SK-N-SH (cell line): Measurements from ENCODE around the gene CYLC2. TPM values are rescaled to one million over a fixed set of nuclear protein-coding genes. Genes with fewer than 3 reads are reported as not detected.

Experiments
- CTCF ChIA-PET: fragments of 300-600, 350-600 bp; formaldehyde crosslinking; extraction: SDS; loops from one replicate; lab custom pipeline; 2021; lab: Yijun Ruan, JAX
- POLR2A ChIA-PET: fragments of 350-600 bp; sonication (Branson Sonifier 250); formaldehyde crosslinking; extraction: SDS; loops from one replicate; lab custom pipeline; 2020; ENCODE audit warnings: antibody characterized with exemption, inconsistent platforms; lab: Yijun Ruan, JAX
- DNase-seq: peaks from one replicate; pipeline ENCODE4 v3.0.0; 2012
- H2AFZ ChIP-seq: fragments of 200-600 bp; sonication (generic); 2 replicates; pipeline ENCODE4 v1.8.1; 2016; ENCODE audit warnings: antibody characterized with exemption, mild to moderate bottlenecking, low read depth
- H3F3A ChIP-seq: fragments of 200-600 bp; sonication (generic); replicated peaks from 2 replicates; pipeline ENCODE3; 2016; ENCODE audit warnings: antibody characterized with exemption, mild to moderate bottlenecking; ENCODE audit not compliant: insufficient read depth
- H3K27ac ChIP-seq, 2 experiments: fragments of 200-500 bp in 1 of 2; fragments of 200-600 bp in 1 of 2; sonication (Bioruptor generic) in 1 of 2; sonication (generic), shearing (Covaris generic) in 1 of 2; 2 replicates each; pipeline versions ENCODE4 v1.5.1 to v1.6.1; 2014 to 2016; ENCODE audit warnings: low read depth in 2 of 2, inconsistent platforms in 1 of 2, low read length in 1 of 2, mild to moderate bottlenecking in 1 of 2, mixed read lengths in 1 of 2
- H3K27me3 ChIP-seq: fragments of 200-600 bp; sonication (generic), shearing (Covaris generic); 2 replicates; pipeline ENCODE4 v1.6.1; 2016; ENCODE audit warnings: mixed run types; ENCODE audit not compliant: insufficient read depth
- H3K36me3 ChIP-seq, 2 experiments: fragments of 200-500 bp in 1 of 2; fragments of 200-600 bp in 1 of 2; sonication (Bioruptor generic) in 1 of 2; sonication (generic) in 1 of 2; replicated peaks in 1 of 2; 2 replicates each; pipeline versions ENCODE3 to v1.5.1; 2014 to 2016; ENCODE audit warnings: low read length in 1 of 2, mild to moderate bottlenecking in 1 of 2; ENCODE audit not compliant: insufficient read depth in 2 of 2, control insufficient read depth in 1 of 2
- H3K4me1 ChIP-seq, 2 experiments: fragments of 200-500 bp in 1 of 2; fragments of 200-600 bp in 1 of 2; sonication (Bioruptor generic) in 1 of 2; sonication (generic), shearing (Covaris generic) in 1 of 2; 2 replicates each; pipeline versions ENCODE4 v1.5.1 to v1.6.1; 2014 to 2016; ENCODE audit warnings: low read depth in 1 of 2, low read length in 1 of 2, mixed run types in 1 of 2; ENCODE audit not compliant: insufficient read depth in 2 of 2, control insufficient read depth in 1 of 2
- H3K4me2 ChIP-seq: fragments of 200-600 bp; sonication (generic), shearing (Covaris generic); 2 replicates; pipeline ENCODE4 v1.6.1; 2017; ENCODE audit warnings: mixed run types
- H3K4me3 ChIP-seq, 2 experiments: fragments of 200-500 bp in 1 of 2; fragments of 200-600 bp in 1 of 2; sonication (Bioruptor generic) in 1 of 2; sonication (generic), shearing (Covaris generic) in 1 of 2; 2 replicates each; pipeline versions ENCODE4 v1.5.1 to v1.8.1; 2014 to 2016; ENCODE audit warnings: low read depth in 2 of 2, inconsistent platforms in 1 of 2, low read length in 1 of 2, mild to moderate bottlenecking in 1 of 2, mixed read lengths in 1 of 2, moderate library complexity in 1 of 2
- H3K79me2 ChIP-seq: fragments of 200-600 bp; sonication (generic); 2 replicates; pipeline ENCODE4 v1.8.1; 2017; ENCODE audit warnings: mild to moderate bottlenecking; ENCODE audit not compliant: insufficient read depth
- H3K9ac ChIP-seq: fragments of 200-600 bp; sonication (generic); 2 replicates; pipeline ENCODE4 v1.6.1; 2017; ENCODE audit warnings: mixed run types
- H3K9me2 ChIP-seq: fragments of 200-600 bp; sonication (generic); 2 replicates; pipeline ENCODE4 v1.6.1; 2017; ENCODE audit warnings: mixed run types
- H3K9me3 ChIP-seq: fragments of 200-600 bp; sonication (generic); 2 replicates; pipeline ENCODE4 v1.6.1; 2017; ENCODE audit warnings: mixed run types, mild to moderate bottlenecking, moderate library complexity
- H4K20me1 ChIP-seq: fragments of 200-600 bp; sonication (generic); 2 replicates; pipeline ENCODE4 v1.6.1; 2017; ENCODE audit warnings: mild to moderate bottlenecking, mixed run types; ENCODE audit not compliant: insufficient read depth
- CHD2 ChIP-seq: fragments of 150-350 bp; IDR thresholded peaks from 2 replicates; pipeline ENCODE4 v1.6.1; 2018; ENCODE audit warnings: low read length; ENCODE audit not compliant: partially characterized antibody
- ELF1 ChIP-seq: IDR thresholded peaks from 2 replicates; pipeline ENCODE4 v1.4.0; 2012
- EP300 ChIP-seq, 2 experiments: IDR thresholded peaks; 2 replicates each; pipeline versions ENCODE4 v1.4.0 to v1.6.1; 2012; ENCODE audit warnings: borderline replicate concordance in 1 of 2, low read depth in 1 of 2, low read length in 1 of 2
- EZH2phosphoT487 ChIP-seq: fragments of 200-600 bp; sonication (generic); IDR thresholded peaks from 2 replicates; pipeline ENCODE4 v1.6.1; 2017; ENCODE audit warnings: low read depth, mixed run types, mild to moderate bottlenecking, antibody characterized with exemption, moderate library complexity, borderline replicate concordance
- FOSL2 ChIP-seq: IDR thresholded peaks from 2 replicates; pipeline ENCODE4 v1.4.0; 2012; ENCODE audit warnings: low read depth, mild to moderate bottlenecking, moderate library complexity, borderline replicate concordance
- FOXJ3 ChIP-seq: sonication (generic); formaldehyde crosslinking; IDR thresholded peaks from 2 replicates; pipeline ENCODE4 v1.5.1; 2020; ENCODE audit warnings: mild to moderate bottlenecking, missing genetic modification reagents
- GABPA ChIP-seq: IDR thresholded peaks from 2 replicates; pipeline ENCODE4 v1.4.0; 2012; ENCODE audit warnings: low read depth, mild to moderate bottlenecking
- GATA2 ChIP-seq: sonication (generic); formaldehyde crosslinking; IDR thresholded peaks from 2 replicates; pipeline ENCODE4 v1.5.0; 2020; ENCODE audit warnings: mild to moderate bottlenecking, missing genetic modification reagents
- IRF3 ChIP-seq: fragments of 150-350 bp; IDR thresholded peaks from 2 replicates; pipeline ENCODE4 v1.6.1; 2016; ENCODE audit warnings: mild to moderate bottlenecking, low read depth, low read length
- JUND ChIP-seq: IDR thresholded peaks from 2 replicates; pipeline ENCODE4 v1.4.0; 2012
- MAX ChIP-seq: IDR thresholded peaks from 2 replicates; pipeline ENCODE4 v1.4.0; 2012; ENCODE audit warnings: low read depth
- MXI1 ChIP-seq: IDR thresholded peaks from 2 replicates; pipeline ENCODE4 v1.6.1; 2012; ENCODE audit warnings: mild to moderate bottlenecking, low read depth, low read length, improper control_type of control experiment
- NFIC ChIP-seq: IDR thresholded peaks from 2 replicates; pipeline ENCODE4 v1.4.0; 2012; ENCODE audit warnings: borderline replicate concordance
- NRF1 ChIP-seq: IDR thresholded peaks from 2 replicates; pipeline ENCODE4 v1.6.1; 2012; ENCODE audit warnings: low read depth, mild to moderate bottlenecking, low read length
- PBX3 ChIP-seq: IDR thresholded peaks from 2 replicates; pipeline ENCODE4; 2012
- RAD21 ChIP-seq: IDR thresholded peaks from 2 replicates; pipeline ENCODE4 v1.6.1; 2012; ENCODE audit warnings: mild to moderate bottlenecking, low read length
- RFX5 ChIP-seq: IDR thresholded peaks from 2 replicates; pipeline ENCODE4 v1.6.1; 2012; ENCODE audit warnings: mild to moderate bottlenecking, improper control_type of control experiment, low read length
- RXRA ChIP-seq: IDR thresholded peaks from 2 replicates; pipeline ENCODE4 v1.4.0; 2012; ENCODE audit warnings: low read depth, mild to moderate bottlenecking, borderline replicate concordance
- SIN3A ChIP-seq: IDR thresholded peaks from 2 replicates; pipeline ENCODE4 v1.6.1; 2012; ENCODE audit warnings: low read depth, mild to moderate bottlenecking, low read length, moderate library complexity, borderline replicate concordance
- SMC3 ChIP-seq: IDR thresholded peaks from 2 replicates; pipeline ENCODE4 v1.6.1; 2012; ENCODE audit warnings: low read depth, low read length, improper control_type of control experiment
- TCF12 ChIP-seq: IDR thresholded peaks from 2 replicates; pipeline ENCODE4 v1.4.0; 2012
- TEAD4 ChIP-seq: IDR thresholded peaks from 2 replicates; pipeline ENCODE4 v1.4.0; 2012; ENCODE audit warnings: mild to moderate bottlenecking, borderline replicate concordance; ENCODE audit not compliant: insufficient read depth
- USF1 ChIP-seq: IDR thresholded peaks from 2 replicates; pipeline ENCODE4 v1.4.0; 2012; ENCODE audit warnings: low read depth, borderline replicate concordance
- USF2 ChIP-seq: fragments of 150-350 bp; IDR thresholded peaks from 2 replicates; pipeline ENCODE4 v1.6.1; 2017; ENCODE audit warnings: antibody characterized with exemption, low read length, low read depth, borderline replicate concordance
- YY1 ChIP-seq: IDR thresholded peaks from 2 replicates; pipeline ENCODE4 v1.4.0; 2012; ENCODE audit warnings: low read depth, mild to moderate bottlenecking
- WGBS: methylation state at CpG from one replicate; pipeline ENCODE4 v1.1.6; 2017; ENCODE audit warnings: low lambda C conversion rate; 5-methylcytosine and 5-hydroxymethylcytosine counted together
- polyA plus RNA-seq, 3 experiments: library from polyadenylated mRNA; depleted of rRNA; stranded (reverse); fragments of >200 nt; gene quantifications; 2 replicates each; pipeline ENCODE4 v1.2.3, GENCODE V29; 2012

CYLC2 gene
- polyA plus RNA-seq, 1 of the 3 experiments (the other 2 are of a cell fraction): not detected

GRCh38 chr9:102975251-102975650 lies 19.9 kb upstream of the CYLC2 start:
- ChIA-PET CTCF (interaction anchor here (2.1 kb wide), 1 partner anchor 13 kb away, joined by 5 read pairs; no protein-coding TSS in a partner anchor), POLR2A (no interaction called here)
- no peak for DNase-seq
- no peaks in the 10 kb centered on the region for H4K20me1 ChIP-seq
- no peaks in the 10 kb centered on the region for H3K9me2 ChIP-seq
- no peak overlapping the region for H3K9ac ChIP-seq
- H3K79me2 ChIP-seq: no peaks in the 10 kb centered on the region
- no peaks in the 10 kb centered on the region for H3K4me1 ChIP-seq
- H3K27me3 ChIP-seq: no peaks in the 10 kb centered on the region
- H3K4me2 ChIP-seq: no peak overlapping the region
- H3K27ac ChIP-seq: no peak overlapping the region
- H2AFZ ChIP-seq: no peak overlapping the region
- TF ChIP-seq GABPA: no peak
- TF ChIP-seq FOSL2: no peak
- no peak for TF ChIP-seq USF2
- no peak for TF ChIP-seq CHD2
- no peak for TF ChIP-seq EP300 (IDR thresholded peaks at IDR 0.05; ENCODE audit: borderline replicate concordance in 1 of 2, low read depth in 1 of 2, low read length in 1 of 2)
- no peak for TF ChIP-seq RAD21
- no peak for TF ChIP-seq ELF1
- no peak for TF ChIP-seq RFX5
- no peak for TF ChIP-seq JUND
- TF ChIP-seq MAX: no peak
- TF ChIP-seq IRF3: no peak
- no peak for TF ChIP-seq GATA2 (CRISPR knock-in tag)
- TF ChIP-seq YY1: no peak
- no peak for TF ChIP-seq EZH2phosphoT487
- no peak for TF ChIP-seq TCF12
- no peak for TF ChIP-seq FOXJ3
- H3K4me3 ChIP-seq: no peak overlapping the region
- no peaks in the 10 kb centered on the region for H3K9me3 ChIP-seq
- H3F3A ChIP-seq: no peaks in the 10 kb centered on the region
- no peaks in the 10 kb centered on the region for H3K36me3 ChIP-seq
- WGBS: 10% methylated on average over 4 of the region's 4 CpGs

- H3K4me2 ChIP-seq: no peak overlapping the region
- no peaks in the 10 kb centered on the region for H3K36me3 ChIP-seq
- DNase-seq: no peak
- no peaks in the 10 kb centered on the region for H3K9me3 ChIP-seq
- H4K20me1 ChIP-seq: no peaks in the 10 kb centered on the region
- no peaks in the 10 kb centered on the region for H3K4me1 ChIP-seq
- no peak overlapping the region for H3K9ac ChIP-seq
- H3K27me3 ChIP-seq: no peaks in the 10 kb centered on the region
- H3K27ac ChIP-seq: no peak overlapping the region
- H3K4me3 ChIP-seq: no peak overlapping the region
- ChIA-PET POLR2A (no interaction called here), CTCF (no interaction called here)
- TF ChIP-seq RFX5: no peak
- TF ChIP-seq NFIC: no peak
- no peak for TF ChIP-seq PBX3
- TF ChIP-seq SMC3: no peak
- TF ChIP-seq NRF1: no peak
- no peak for TF ChIP-seq MAX
- TF ChIP-seq RXRA: no peak
- TF ChIP-seq MXI1: no peak
- no peak for TF ChIP-seq SIN3A
- TF ChIP-seq FOXJ3: no peak
- no peak for TF ChIP-seq TEAD4
- no peak for TF ChIP-seq GABPA
- TF ChIP-seq USF1: no peak
- 1% methylated on average over 3 of the region's 3 CpGs for WGBS
- H2AFZ ChIP-seq: no peak overlapping the region
- H3K79me2 ChIP-seq: no peaks in the 10 kb centered on the region
- H3K9me2 ChIP-seq: no peaks in the 10 kb centered on the region
- H3F3A ChIP-seq: no peaks in the 10 kb centered on the region
These were observed 9.8 kb upstream of the CYLC2 start for GRCh38 chr9:102985162-102985895.
